Amniotic stem cell (primary cell): ENCODE data around the gene MAP2K1.
"Not testable (repeated sequence)": the region's sequence is repeated elsewhere in the genome, so short reads cannot be mapped to it uniquely, and the experiment has no call there.

ENCODE experiments used
- DNase-seq: peaks from one replicate; lab custom pipeline; 2025; lab: John Stamatoyannopoulos, UW

MAP2K1 gene

DNA sequence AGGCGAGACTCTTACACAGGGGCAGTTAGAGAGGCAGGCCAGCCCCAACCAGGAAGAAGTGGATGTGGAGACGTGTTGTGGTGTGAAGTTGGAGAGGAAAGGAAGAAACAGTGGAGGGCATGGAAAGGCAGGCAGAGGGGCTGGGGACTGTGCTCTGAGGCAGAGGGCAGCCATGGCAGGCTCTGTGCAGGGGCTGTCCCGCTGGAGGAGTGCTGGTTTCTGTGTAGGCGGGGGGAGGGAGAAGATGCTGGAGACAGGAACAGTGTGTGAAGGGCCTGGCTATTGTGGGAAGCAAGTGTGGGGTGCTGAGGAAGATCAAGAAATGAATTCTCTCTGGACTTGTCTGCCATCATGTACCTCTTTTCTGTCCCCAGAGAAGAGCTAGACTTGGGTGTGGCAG lies 89.8 kb downstream of the MAP2K1 start:
- DNase-seq = no peak

DNA sequence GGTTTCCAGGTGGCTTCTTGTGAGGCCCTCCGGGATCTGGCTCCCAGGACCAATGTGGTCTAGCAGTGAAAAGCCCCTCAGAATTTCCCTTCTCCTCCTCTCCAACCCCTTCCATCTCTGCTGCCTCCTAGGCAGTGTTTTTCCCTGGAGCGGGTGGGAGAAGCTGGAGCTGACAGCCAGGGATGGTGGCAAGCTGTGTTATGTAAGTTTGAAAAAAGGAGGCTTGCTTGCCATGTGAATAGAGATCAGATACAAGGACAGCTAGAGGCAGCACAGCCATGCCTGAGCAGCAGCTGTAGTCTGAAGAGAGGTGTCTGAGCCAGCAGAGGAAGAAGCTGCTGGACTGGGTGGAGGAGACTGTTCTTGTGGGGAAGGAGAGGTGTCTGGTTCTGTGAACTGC lies 90.3 kb downstream of the MAP2K1 start:
- DNase-seq = no peak

DNA sequence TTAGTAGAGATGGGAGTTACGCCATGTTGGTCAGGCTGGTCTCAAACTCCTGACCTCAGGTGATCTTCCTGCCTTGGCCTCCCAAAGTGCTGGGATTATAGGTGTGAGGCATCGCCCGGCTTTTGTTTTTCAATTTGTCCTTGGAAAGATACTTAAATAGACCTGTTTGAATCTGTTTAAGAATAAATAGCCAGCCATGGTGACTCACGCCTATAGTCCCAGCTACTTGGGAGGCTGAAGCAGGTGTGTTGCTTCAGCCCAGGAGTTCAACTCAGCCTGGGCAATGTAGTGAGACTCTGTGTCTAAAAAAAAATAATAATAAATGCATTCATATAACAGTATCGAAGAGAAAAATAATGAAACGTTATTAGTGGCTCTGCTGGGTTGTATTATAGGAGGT lies 93.6 kb downstream of the MAP2K1 start:
- DNase-seq = no peak

DNA sequence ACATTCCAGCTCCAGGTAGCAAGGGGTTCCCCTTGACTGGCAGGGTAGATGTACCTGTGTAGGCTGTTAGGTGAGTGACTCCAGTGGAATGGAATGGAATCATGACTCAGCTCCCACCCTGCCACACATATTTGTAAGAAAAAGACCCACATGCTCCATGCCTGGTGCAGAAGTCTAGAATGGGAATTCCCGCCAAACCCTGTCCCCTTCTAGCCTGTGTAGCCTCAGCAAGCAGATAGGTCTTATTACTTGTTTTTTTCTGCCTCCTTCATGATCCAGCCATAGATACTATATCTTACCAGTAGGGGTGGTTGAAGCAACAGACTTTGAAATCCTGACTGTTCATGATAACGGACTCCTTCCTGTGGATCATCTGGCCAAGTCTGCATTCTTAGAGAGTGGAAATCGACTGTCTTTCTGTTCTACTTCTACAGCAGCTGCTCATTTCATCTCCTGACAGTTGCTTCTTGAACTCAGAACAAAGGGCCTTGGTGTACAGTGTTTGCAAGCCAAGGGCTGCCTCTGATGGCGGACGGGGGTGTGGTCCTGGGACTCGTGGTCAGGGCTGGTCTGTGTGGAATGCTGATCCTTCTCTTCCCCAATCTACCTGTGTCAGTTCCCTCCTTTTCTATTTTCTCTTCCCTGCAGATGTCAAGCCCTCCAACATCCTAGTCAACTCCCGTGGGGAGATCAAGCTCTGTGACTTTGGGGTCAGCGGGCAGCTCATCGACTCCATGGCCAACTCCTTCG lies 94.6 kb downstream of the MAP2K1 start:
- DNase-seq = no peak

DNA sequence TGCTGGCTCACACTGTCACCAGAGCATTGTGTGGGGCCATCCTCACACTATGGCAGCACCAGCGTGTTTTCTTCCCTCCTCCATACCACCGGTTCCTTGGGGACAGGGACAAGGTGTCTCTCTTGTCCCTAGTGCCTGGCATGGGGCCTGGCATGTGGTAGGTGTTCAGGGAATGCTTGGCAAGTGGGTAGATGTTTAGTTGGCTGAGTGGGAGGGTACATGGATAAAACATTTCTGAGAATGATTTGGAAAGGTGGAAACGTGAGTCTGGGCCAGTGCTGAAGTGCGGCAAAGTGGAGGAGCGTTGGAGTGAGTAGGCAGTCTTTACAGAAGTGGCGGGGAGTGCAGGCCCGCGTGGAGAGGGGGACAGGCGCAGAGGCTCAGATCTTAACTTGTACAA lies 95.8 kb downstream of the MAP2K1 start:
- no peak for DNase-seq

DNA sequence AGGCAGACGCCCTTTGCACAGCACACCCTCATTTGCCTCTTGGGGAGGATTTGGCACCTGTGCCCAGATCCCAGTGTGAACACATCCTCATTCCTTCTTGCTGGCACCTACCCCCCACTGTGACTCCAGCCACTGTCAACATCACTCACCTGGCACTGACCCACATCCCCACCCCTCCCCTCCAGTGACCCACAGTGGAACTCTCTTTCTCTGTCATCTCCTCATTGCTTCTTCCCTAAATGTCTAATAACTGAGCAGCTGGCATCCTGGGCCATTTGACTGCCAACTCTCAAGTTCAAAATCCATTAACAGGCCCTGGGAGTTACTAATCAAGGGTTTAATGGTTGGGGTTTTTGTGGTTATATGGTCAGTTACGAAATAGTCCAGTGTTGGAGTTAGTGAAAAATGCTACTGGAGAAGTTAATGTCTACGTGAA lies 96.4 kb downstream of the MAP2K1 start:
- no peak for DNase-seq

DNA sequence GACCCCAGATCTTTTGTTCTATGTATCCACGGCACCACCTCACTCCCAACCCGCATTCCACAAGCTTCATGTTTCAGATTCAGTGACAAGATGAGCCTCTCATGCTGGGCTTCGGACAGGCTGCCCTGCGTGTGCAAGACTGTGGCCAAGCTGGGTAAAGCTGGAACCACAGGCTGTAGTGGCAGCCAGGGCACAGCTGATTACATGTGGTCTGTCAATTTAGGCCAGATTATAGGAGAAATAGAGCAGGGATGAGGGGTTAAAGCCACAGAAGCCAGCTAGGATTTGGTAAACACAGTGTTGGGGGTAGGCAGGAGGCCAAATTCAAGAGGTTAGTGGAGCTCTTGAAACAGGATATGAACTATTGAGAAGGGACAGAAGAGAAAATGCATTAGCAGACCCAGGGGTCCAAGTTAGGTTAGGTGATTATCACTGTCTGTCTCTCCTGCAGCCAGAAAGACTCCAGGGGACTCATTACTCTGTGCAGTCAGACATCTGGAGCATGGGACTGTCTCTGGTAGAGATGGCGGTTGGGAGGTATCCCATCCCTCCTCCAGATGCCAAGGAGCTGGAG lies 97.9 kb downstream of the MAP2K1 start:
- no peak for DNase-seq

DNA sequence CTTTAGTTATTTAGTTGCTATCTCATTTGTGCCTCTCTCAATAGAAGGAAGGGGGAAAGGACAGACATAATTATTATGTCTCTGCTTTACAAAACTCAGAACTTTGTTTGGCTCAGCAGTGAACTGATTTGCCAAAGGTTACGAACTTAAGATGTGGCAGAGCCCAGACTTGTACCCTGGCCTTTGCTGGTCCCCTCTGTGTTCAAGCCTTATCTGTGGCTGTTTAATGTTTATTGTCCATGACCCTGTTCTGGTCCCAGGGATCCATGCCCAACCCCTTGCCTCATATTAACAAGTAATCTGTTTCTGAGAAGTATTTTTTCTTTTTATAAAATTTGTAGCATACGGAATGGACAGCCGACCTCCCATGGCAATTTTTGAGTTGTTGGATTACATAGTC lies 100.2 kb downstream of the MAP2K1 start:
- no peak for DNase-seq

DNA sequence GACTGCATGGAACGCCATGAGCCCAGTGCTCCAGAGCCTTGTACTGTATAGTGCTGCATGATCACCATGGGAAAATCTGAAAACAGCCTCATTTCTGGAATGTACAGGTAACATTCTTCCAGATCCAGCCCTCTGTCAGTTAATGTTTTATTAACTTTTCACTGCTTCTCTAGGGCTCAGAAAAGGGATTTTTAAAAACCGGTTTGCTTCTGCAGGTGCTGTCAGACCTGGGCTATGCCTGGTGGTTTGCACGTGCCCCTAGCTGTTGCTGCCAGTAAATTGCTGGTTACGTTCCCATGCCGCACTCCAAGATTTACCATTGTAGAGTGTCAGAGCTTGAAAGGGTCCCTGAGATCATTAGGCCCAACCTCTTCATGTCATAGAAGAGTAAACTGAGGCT lies 101.8 kb downstream of the MAP2K1 start:
- DNase-seq = no peak

DNA sequence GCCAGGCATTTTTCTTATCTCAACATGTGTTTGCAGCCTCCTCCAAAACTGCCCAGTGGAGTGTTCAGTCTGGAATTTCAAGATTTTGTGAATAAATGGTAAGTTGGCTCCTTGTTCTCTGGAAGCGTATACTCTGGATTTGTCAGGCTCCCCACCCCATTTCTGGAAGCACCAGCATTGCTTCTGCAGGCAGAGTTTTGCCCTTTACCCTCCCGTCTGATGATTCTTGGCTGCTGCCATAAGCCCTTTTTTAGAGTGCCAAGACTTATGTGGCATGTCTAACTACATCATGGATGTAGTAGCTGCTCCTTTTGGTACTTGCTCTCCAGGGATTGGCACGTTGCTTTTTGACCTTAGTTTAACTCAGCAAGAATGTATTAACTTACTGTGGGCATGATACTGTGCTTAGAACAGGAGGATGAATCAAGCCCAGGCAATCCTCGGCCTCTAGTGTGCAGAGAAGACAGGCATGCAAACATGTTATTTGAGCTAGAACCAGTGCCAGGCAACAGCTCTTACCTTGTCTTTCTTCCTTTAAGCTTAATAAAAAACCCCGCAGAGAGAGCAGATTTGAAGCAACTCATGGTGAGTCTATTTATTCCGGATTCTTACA lies 102.6 kb downstream of the MAP2K1 start:
- DNase-seq = no peak

DNA sequence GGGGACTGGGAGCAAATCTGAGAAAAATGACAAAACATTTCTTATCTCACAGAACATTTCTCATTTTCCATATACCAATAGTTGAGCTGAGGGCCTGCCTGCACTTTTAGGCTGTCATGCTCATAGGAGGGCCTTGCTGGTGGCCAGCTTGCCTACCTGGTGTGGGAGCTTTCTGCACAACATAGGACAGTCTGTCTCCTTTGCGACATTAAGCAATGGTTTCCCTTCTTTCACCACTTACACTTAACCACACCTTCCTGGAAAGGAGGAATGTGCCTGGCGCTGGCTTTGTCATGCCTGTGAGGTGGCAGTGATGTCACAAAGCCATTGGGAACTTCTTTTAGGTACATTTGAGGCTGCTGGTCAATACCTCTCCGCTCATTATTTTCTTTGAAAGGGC lies 105.1 kb downstream of the MAP2K1 start:
- DNase-seq = no peak

DNA sequence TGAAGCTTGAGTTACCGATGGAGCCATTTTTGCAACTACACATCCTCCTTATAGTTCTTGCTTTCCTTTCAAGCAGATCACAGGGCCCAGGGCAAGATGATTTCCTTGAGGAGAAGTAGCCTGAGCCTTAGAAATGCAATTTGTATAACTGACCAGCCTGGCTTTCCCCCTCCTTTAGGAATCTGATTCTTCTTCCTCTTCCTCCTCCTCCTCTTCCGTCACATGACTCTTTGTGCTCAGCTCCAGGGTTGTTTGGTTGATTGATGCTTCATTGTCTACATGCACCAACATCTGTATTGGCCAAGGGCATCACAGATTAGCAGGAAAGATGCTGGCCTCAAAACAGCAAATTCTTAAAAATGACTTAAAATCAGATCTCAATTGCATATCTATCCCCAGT lies 107.5 kb downstream of the MAP2K1 start:
- DNase-seq = no peak

DNA sequence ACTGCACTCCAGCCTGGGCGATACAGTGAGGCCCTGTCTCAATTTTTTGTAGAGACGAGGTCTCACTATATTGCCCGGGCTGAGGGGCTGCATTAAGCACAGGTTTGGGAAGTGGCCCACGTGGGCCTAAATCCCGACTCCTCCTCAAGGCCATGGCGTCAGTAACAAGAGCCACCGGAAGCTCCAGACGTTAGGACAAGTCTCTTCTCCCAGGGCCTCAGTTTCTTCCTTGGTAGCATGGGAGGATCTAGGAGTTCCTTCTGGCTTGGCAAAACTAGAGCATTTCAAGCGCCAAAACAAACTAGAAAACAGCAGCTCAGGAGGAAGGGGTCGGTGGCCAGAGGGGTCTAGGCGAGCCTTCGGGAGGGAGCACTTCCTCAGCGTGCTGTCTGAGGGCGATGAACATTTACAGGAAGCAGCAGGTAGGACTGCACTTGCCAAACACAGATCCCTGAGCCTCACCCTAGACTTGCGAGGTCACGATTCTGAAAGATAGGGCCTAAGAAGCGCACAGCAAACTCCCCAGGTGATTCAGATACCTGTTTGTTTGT lies 110.3 kb downstream of the MAP2K1 start:
- DNase-seq = no peak

DNA sequence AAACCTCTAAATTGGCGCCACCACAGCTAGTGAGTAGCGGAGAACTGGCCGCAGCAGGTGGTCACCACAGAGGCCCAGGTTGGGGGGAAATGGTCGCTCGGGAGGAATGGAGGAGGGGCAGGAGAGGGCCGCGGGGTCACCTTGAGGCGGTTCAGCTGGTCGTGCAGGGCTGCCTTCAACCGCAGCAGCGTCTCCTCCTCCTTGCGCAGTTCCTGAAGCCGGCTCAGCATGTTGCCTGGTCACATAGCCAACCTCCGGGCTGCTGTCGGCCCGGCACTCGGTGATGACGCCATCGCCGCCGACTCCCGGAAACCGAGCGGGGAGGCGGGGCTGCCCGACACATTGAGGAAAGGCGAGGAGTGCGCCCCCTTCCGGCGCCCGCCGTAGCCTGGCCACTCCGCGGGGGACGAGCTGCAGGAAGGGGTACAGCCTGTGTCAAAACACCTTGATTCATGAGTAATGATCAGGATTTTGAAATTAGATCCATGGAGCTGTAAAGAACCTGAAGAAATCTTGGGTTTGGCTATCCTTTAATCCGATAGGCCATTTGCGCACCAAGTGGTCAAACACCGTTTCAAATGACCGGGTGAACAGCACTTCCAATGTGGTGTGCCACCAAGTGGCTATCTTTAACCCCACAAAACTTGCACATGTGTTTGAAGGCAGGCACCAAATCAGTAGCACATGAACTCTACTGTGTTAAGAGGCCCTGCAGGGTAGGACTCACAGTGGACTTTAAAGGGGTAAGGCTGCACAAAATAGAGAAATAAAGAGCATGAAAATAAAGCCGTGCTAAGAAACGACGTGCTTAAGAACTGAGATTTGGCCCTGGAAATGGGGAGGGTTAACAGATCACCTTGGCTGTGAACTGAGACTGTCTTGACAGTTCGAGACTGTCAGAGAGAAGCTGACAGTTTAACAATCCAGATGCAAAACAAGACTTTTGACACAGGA lies 111.1 kb downstream of the MAP2K1 start, which contains the start of gene SNAPC5:
SNAPC5 (minus strand) TSS at position 261 of the 954 bp plus-strand sequence; CDS start at position 230, 31 bp downstream.
- peak; percentile 86 for DNase-seq

DNA sequence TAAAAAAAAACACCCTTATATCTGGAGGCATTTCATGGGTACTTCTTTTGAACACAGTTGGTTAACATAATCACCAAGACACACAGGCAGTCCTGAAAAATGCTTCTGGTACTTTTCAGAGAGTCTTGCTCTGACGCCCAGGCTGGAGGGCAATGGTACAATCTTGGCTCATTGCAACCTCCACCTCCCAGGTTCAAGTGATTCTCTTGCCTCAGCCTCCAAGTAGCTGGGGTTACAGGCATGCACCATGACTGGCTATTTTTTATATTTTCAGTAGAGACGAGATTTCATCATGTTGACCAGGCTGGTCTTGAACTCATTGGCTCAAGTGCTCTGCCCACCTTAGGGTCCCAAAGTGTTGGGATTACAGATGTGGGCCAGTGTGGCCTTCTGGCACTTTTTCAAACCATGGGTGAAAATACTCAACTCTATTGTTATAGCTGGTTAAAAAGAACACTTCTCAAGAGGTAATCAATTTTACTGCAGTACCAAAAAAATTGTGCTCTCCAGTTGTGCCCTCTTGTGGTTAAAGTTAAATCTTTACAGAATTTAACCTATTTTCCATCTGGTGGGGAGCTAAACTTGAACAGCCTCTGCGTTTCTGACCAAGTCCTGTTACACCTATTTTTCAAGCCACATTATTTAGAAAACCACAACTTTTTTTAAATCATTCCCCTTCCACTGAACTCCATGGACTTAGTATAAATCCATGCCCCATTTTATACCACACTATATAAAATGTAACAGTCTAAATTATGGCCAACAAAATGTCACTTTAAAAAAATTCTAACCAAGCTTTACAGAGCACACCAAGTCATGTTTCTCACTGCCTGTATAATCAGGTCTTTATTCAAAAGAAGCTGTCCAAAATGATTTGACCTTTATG lies 112.0 kb downstream of the MAP2K1 start:
- DNase-seq = peak; percentile 13

DNA sequence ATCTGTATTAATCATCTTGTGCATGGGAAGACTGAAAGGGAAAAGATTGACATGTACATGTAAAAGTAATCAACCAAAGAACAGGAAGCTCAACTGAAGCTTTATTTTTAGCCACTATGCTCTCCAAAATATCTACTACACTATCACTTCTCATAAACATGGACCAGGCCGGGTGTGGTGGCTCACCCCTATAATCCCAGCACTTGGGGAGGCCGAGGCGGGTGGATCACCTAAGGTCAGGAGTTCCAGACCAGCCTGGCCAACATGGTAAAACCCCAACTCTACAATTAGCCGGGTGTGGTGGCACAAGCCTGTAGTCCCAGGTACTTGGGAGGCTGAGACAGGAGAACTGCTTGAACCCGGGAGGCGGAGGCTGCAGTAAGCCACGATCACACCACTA lies 113.6 kb downstream of the MAP2K1 start:
- DNase-seq = not testable (repeated sequence)

DNA sequence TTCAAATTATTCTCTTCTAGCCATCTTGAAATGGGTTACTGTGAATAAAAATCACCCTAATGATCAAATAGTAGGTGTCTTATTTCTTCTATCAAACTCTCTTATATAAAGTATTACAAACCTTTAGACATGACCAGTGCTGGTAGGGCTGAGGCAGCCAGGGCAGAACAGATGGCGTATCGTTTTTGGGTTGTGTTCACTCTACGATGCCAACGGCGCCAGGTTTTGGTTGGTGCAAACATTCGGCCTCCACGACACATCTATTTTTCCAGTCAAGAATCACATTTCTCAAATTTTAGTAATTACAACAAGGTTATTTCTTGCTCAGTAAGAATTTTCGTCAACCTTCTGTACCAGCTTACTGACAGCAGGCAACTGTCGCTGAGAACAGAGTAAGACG lies 115.8 kb downstream of the MAP2K1 start:
- no peak for DNase-seq

DNA sequence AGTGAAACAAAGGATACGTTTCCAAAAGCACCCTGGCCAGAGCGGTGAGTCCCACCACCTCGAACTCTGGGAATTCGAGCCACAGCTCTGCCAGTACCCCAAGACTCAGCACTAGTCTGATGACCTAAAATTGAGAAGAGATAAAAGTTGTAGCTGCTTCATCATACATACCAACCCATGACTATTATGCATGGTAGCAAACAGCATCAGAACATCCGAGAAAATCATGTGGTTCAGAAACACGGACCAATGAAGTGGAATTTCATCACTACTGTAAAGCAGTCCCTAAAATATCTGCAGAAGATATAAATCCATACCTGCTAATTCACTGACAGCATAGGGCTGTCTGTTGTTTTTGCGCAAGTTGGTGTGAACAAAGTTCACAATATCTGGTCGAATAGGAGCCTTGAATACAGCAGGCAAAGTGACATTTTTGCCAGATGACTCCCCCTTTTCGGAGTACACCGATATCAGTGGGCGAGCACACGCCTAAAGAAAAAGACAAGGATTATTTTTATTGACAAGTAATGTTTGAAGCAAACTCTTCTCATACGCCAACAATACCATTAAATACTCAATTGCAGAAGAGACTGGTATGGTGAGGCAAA lies 116.4 kb downstream of the MAP2K1 start:
- DNase-seq = not testable (repeated sequence)

DNA sequence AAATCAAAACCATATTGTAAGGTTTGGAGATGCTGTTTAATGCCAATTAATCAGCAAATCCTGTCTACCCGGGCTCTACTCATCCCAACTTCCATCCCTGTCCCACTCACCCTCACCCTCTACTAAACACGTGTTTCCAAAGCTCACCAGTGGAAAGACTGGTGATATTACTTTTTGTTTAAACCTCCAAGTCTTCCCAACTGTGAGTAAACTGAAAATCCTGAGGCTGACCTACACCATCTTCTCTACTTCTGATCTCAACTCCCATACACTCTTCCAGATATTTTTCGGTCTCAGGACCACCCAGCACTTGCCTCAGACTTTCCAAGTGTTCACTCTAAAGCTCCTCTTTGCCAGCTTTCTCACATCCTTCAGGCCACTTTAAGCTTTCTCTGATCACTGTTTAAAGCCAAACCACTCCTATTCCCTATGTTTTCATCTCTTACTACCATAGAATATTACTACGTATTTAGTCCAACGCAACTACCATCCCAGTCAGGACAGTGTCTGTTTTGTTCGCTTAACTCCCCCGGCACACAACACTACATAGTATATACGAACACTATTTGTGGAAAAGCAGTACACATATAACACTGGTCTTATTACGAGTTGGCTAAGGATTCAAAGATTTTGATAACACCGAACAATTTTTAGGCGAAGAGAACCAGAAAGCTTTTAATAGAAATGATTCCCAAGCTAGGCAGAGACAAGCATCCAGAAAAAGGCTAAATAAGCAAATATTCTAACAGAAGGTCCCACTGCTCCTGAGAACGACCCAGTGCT lies 117.3 kb downstream of the MAP2K1 start:
- no peak for DNase-seq
